Measurements from ENCODE around the gene PRKG1.

- TF ChIP-seq POLR2A (IDR thresholded peaks at IDR 0.05) (no peak), CTCF (IDR thresholded peaks at IDR 0.05) (no peak)
Measured at GRCh38 chr10:51659344-51659743, 585.1 kb downstream of the PRKG1 start.
